GM12891 (cell line): ENCODE results near the gene PCDH19.

Experiments
- PAX5 ChIP-seq: IDR thresholded peaks from 2 replicates; pipeline ENCODE4 v1.6.1; 2011; ENCODE audit warnings: low read length, moderate library complexity, mild to moderate bottlenecking; ENCODE audit not compliant: insufficient read depth, severe bottlenecking
- POLR2A ChIP-seq: IDR thresholded peaks from 2 replicates; pipeline ENCODE4 v1.6.1; 2011; ENCODE audit warnings: low read depth, low read length, control low read depth
- POLR2AphosphoS5 ChIP-seq: IDR thresholded peaks from 2 replicates; pipeline ENCODE4 v1.6.1; 2011; ENCODE audit warnings: low read depth, low read length, control low read depth
- SPI1 ChIP-seq: IDR thresholded peaks from 2 replicates; pipeline ENCODE4 v1.6.1; 2011; ENCODE audit warnings: low read depth, low read length, control low read depth
- TAF1 ChIP-seq: IDR thresholded peaks from 2 replicates; pipeline ENCODE4 v1.6.1; 2011; ENCODE audit warnings: low read depth, low read length, control low read depth

DNA sequence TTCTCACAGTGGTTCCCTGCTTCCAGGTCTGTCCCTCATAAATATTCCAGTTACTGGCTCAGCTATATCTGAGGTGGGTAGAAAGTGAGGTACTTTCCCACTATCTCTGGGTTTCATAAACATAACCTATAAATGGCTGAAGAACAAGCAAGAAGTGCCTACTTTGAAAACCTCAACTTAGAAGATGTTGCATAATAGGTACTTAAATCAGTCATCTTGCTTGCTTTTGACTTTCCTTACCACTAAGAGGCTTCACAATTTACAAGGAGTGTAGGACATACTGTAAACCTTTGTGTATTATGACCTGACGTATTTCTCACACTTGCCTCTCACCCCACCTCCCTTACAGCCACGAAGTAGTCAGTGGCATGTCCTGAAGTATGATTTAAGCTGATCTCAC is 145.9 kb downstream of the PCDH19 start:
- TF ChIP-seq POLR2AphosphoS5 = no peak
- no peak for TF ChIP-seq SPI1
- TF ChIP-seq POLR2A = no peak
- TF ChIP-seq TAF1 = no peak
- no peak for TF ChIP-seq PAX5
